NCI-H748 treated with DMSO at 0.1 percent for 48 hours (cell line): Measurements from ENCODE around the gene FES.
"Not testable (repeated sequence)": the region's sequence is repeated elsewhere in the genome, so short reads cannot be mapped to it uniquely, and the experiment has no call there.

ENCODE experiments used
- DNase-seq: peaks from one replicate; lab custom pipeline; 2025; lab: John Stamatoyannopoulos, UW

The FES gene

GRCh38 chr15:90860942-90861675, 23.2 kb upstream of the FES start:
- DNase-seq, result peak; percentile 89

DNA sequence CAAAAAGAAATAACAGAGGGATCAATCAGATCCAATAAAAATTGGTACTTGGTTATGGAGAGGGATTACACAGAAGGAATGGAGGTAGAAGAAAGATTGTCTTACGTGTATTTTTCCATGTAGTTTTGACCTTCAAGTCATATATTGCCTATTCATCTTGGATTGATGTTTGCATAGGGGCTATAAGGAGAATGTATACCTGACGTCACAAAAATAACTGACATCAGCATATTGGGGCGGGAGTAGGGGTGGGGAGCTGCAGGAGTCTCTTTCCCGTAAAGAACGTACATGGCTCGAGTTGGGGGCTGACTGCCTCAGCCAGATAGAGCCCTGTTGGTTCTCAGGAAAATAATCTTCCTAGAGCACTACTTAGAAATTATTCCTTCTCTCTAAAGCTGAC, 21.8 kb upstream of the FES start:
- no peak for DNase-seq

- no peak for DNase-seq
Measured at GRCh38 chr15:90862964-90863778, 21.1 kb upstream of the FES start.

- DNase-seq, result no peak
Measured at GRCh38 chr15:90863987-90864386, 20.3 kb upstream of the FES start.

GRCh38 chr15:90864507-90864906, 19.8 kb upstream of the FES start:
- no peak for DNase-seq

- no peak for DNase-seq
Measured at GRCh38 chr15:90865702-90866101, 18.6 kb upstream of the FES start.

DNA sequence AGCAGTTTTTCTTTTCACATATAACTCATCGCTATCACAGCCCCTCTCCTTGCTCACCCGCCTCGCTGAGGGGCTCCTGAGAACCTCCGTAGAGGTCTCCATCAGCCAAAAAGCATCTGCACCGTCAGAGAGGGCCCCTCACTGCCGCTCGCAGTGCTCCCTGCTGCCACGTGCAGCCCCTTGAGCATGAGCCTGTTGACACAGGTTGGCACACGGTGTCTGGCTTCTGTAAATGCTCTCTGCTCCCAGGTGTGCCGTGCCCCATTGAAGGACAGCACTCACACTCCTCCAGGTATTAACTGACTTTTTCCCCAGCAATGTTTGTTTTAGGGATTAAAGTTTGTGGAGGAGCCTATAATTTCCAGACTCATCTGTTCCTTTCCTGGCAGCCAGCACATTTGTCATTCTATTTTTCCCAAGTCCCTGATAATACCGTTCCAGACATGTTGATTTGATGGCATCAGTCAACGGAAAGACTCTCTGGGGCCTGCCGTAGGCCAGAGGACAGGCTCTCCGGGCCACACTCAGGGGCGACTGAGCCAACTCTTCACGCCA, 18.1 kb upstream of the FES start:
- no peak for DNase-seq

- no peak for DNase-seq
Measured at GRCh38 chr15:90866800-90867199, 17.5 kb upstream of the FES start.

- no peak for DNase-seq
Measured at GRCh38 chr15:90868261-90868689, 16.0 kb upstream of the FES start, which contains the start of gene FURIN. Gene FURIN, plus strand, starts transcription at chr15:90868588. Its CDS starts 7,153 bp downstream, at chr15:90875741.

GRCh38 chr15:90869140-90869541, 15.2 kb upstream of the FES start:
- no peak for DNase-seq

- no peak for DNase-seq
Measured at GRCh38 chr15:90869601-90870353, 14.5 kb upstream of the FES start.

- no peak for DNase-seq
Measured at GRCh38 chr15:90870354-90871138, 13.8 kb upstream of the FES start.

- DNase-seq, result no peak
Measured at GRCh38 chr15:90871139-90871715, 13.1 kb upstream of the FES start.

DNA sequence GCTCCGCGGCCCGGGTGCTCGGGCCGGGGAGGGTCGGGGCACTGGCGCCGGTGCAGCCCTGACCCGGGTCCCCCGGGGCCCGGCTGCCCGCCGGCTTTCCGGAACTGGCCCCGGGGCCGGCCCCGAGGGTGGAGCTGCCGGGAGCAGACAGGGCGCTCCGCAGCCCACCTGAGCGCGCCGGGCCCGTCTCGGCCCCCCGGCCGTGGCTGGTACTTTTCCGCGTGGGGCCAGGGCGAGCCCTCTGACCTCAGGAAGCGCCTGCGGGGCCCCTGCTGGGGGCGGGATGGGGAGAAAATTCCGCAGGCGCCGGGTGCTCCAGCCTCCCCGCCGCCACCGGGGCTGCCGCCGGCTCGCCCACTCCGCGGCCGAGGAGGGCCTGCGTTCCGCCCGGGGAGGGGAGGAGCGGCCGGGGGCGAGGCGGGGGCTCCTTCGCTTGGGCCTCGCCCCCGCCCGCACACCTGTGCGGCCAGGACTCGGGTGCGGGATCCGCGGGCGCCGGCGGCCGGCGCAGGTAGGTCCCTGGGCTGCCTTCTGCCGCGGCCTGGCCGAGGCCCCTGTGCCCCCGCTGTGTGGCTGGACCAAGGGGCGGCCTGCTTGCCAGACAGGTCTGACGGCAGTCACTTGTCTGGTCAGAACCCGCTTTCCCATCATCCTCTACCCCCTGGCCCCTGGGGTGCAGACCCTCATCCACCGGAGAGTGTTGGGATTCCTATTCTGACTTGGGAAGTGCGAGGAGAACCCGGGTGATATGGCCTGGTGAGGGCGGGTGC, 12.4 kb upstream of the FES start:
- no peak for DNase-seq

GRCh38 chr15:90872486-90873184, 11.7 kb upstream of the FES start:
- DNase-seq, result no peak

DNA sequence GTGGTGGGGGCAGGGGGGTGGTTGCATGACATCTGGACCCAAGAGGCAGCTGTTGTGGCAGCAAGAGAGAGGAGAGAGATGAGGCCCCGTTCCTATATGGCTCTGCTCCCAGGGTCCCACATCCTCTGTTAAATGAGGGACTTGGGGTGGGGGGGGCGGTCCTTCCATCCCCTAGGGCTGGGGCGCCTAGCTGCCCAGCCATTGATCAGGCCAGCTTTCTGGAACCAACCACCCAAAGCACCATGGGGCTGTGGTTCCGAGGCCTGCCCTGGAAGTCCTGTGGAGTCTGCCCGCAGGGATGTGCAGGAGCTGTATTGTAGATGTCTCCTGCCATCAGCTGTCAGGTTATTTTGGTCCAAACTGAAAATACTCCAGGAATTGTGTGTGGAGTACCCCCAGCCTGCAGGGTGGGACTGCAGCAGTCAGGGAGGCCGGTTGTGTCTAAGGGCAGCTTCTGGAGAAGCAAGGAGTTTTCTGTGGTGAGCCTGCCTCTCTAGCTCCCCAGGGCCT, 10.8 kb upstream of the FES start:
- DNase-seq, result no peak

- DNase-seq, result peak; percentile 24
Measured at GRCh38 chr15:90873998-90874605, 10.2 kb upstream of the FES start.

DNA sequence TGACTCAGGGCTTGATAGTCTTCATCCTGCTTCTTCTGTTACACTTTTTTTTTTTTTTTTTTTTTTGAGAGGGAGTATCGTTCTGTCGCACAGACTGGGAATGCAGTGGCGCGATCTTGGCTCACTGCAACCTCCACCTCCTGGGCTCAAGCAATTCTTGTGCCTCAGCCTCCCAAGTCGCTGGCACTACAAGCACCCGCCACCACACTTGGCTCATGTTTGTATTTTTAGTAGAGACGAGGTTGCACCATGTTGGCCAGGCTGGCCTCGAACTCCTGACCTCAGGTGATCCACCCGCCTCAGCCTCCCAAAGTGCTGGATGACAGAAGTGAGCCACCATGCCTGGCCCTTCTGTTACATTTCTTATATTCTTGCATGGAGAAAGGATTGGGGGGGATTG, 9.3 kb upstream of the FES start:
- DNase-seq, result not testable (repeated sequence)

GRCh38 chr15:90875549-90875981, 8.7 kb upstream of the FES start:
- no peak for DNase-seq
